Measurements from ENCODE around the gene CEBPA.
"Not testable (repeated sequence)": the region's sequence is repeated elsewhere in the genome, so short reads cannot be mapped to it uniquely, and the experiment has no call there.

Gene CEBPA

DNA sequence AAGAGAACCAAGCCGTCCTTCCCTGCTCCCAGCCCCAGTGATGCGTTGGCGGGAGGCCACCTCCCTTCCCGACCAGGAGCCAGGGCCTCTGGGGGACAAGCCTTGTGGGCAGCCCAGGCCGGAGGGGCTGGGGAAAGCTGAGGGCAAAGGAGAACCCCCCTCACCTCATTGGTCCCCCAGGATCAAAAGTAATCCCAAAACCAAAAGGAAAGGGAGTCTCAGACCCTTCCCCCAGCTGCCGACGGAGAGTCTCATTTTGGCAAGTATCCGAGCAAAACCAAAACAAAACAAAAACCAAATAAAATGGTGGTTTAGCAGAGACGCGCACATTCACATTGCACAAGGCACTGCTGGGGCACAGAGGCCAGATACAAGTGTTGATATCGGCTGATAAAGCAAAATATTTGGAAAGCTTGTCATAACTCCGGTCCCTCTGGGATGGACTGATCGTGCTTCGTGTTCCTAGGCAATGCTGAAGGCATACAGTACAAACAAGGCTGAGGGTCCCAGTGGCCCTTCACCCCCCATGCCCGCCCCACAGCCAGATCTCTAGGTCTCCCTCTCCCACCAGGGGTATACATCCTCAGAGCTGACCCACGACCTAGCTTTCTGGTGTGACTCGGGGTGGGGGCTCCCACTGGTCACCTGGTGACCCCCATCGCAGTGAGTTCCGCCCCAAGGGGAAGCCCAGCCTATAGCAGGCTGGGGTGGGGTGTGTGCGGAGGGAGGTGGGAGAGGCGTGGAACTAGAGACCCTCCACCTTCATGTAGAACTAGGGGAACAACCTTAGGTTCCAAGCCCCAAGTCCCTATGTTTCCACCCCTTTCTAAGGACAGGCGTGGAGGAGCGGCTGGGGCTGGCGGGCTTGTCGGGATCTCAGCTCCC, 2.1 kb downstream of the CEBPA start:
- no peak for DNase-seq

- DNase-seq, result no peak
Observed at GRCh38 chr19:33299051-33299688, 3.2 kb downstream of the CEBPA start.

DNA sequence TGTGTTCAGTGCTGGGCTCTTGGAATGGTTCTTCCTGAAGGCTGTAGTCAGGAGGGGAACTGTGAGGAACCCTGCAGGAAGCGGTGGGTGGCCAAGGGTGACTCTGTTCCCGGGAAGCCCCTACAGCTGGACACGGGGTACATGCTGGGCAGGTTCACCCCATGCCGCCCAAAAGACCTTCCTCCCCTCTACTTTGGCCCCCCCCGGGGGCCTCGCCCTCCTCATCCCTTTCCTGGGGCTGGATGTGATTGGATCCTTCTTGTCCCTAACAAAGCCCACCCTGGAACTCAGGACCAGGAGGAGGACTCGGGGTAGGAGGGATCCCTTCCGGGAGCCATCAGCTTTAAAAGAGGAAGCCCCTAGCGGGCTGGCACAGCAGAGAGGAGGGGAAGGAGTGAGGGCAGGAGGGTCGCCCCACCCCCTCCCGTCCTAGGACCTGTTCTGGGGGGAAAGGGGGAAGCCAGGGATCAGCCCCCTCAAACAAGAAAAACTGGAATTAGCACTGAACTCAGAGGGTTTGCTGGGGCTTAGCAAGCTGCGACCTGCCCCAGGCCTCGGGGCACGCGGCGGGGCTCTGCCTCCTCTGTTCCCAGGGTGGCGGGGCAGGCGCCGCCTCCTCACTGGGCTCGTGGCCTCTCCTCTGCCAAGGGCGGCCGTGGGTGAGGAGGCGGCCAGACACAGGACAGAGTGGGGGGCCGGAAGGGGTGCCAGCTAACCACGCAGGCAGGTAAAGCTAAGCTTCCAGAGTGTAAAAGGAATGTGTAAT, 4.0 kb downstream of the CEBPA start:
- DNase-seq, result no peak

GRCh38 chr19:33297401-33298145, 4.8 kb downstream of the CEBPA start:
- DNase-seq, result no peak

- no peak for DNase-seq
Observed at GRCh38 chr19:33296488-33296971, 5.8 kb downstream of the CEBPA start.

- no peak for DNase-seq
Observed at GRCh38 chr19:33295621-33296487, 6.5 kb downstream of the CEBPA start.

- not testable (repeated sequence) for DNase-seq
Observed at GRCh38 chr19:33295046-33295445, 7.3 kb downstream of the CEBPA start.

GRCh38 chr19:33294058-33294798, 8.1 kb downstream of the CEBPA start:
- no peak for DNase-seq

DNA sequence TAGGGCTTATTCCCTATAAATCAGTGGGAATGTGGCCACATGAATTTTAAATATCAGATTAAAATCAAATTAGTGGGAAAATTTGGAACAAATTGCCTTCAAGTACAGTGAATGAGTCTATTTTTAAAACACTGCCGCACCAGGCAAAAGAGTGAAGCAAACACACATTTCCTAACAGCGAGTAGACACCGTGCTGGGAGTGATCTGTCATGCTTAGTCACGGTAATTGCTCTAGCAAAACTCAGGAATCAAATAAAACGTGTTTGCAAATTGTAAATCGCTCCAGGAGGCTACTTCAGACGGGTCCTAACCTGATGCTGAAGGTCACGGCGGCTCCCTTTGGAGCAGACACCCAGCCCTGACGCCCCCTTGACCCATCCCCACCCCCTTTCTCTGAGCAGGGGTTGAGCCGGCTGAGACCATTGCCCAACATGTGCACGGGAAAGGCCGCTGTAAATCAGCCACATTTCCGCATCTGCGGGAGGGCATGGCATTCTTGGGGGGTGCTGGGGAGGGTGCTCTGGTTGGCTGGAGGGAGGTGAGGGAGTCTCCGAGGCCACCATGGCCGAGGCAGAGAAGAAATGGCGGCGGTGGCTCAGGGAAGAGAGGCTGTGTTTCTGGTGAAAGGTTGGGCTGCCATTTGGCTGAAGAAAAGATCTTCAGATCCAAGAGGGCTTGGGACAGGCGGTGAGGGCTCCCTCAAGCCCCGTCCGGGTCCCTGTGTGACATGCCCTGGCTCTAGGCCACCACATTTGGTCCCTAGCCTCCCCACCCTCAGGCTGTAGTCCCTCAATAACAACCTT, 8.9 kb downstream of the CEBPA start:
- no peak for DNase-seq

- no peak for DNase-seq
Observed at GRCh38 chr19:33292595-33293254, 9.6 kb downstream of the CEBPA start.

- no peak for DNase-seq
Observed at GRCh38 chr19:33291623-33292534, 10.5 kb downstream of the CEBPA start.

DNA sequence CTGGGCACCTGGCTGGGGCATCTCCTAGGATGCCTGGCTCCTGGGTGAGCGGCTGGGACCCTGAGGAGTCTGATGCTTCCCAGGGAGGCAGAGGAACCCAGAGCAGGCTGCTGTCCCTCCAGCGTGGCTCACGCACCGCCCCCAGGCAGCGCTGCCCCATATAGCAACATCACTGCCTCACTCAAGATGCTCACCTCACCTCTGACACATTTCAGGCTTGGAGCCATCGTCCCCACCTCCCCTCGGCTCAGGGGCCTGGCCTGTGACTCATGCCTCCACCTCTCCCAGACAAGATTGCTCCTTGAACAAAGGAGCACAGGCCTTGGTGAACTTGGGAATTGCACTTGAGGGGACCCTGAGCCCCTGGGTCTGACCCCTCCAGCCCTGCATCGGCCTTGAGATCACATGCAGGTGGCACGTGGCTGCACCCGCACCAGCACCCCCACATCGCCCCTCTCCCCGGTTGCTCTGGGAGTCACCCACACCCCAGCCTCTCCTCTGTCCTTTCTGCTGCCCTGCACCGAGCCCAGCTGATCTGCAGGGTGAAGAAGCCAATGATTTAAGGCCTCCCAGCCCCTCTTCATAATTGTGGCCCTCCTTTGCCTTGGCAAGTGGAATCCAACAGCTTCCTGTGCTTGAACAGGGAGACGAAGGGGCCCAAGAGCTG, 11.2 kb downstream of the CEBPA start:
- DNase-seq, result no peak

DNA sequence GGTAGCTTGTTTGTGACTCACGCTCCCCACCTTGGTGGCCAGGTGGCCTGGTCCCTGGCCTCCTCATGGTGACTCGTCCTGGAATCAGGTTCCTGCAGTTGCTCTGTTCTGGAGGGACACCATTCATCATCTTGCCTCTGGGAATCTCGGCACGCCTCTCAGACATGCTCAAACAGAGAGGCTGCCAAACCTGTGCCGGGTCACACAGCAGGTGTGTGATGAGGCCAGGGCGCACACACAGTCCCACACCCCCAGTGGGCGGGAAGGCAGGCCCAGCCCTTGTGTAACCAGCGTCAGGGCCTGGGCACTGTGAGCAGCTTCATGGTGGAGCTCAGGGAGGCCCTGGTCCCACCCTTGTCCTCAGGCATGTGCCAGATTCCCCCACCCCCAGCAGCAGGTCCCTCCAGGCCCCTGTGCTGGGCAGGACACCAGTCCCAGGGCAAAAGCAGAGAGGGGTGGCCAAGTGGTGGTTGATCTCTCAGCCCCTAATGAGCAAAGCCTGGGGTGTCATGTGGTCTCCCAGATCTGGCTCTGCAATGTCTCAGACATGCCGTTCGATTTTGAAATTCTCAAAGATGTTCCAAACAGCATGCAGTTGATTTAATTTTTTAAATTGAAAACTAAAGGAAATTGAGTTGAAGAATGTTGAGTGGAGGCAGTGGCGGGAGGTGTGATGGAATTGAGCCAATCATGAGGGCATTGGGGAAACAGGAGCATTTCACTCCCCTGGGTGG, 12.1 kb downstream of the CEBPA start:
- no peak for DNase-seq

DNA sequence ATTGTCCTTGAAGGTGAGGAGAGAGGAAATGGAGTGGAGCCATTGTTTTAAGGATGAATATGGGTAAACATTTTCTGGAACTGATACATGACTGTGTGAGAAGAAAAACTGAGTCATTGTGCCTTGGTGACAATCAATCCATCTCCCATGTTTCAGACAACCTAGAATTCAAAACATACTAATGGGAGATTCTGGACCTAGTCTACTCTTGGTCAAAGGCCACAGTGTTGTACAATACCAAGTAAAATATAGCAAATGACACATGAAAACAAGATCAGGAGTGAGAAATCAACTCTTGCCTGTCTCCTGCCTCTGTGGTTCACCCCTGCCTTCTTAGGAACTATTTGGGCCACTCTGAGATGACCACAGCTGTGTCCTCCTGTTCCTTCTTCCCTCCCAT, 13.1 kb downstream of the CEBPA start:
- no peak for DNase-seq

- DNase-seq, result no peak
Observed at GRCh38 chr19:33288666-33289065, 13.7 kb downstream of the CEBPA start.

- DNase-seq, result no peak
Observed at GRCh38 chr19:33287927-33288326, 14.4 kb downstream of the CEBPA start.

- DNase-seq, result no peak
Observed at GRCh38 chr19:33287438-33287837, 14.9 kb downstream of the CEBPA start.
